GM12872 (cell line): ENCODE measurements around the gene GCDH.

ENCODE experiments used
- CTCF ChIP-seq: IDR thresholded peaks from 3 replicates; pipeline ENCODE4 v1.5.1; 2011; ENCODE audit warnings: low read depth, mild to moderate bottlenecking, low read length, moderate library complexity; ENCODE audit not compliant: insufficient read depth

The GCDH gene

GRCh38 chr19:12875086-12875485 lies 15.9 kb upstream of the GCDH start:
- no peak for TF ChIP-seq CTCF

- TF ChIP-seq CTCF, result no peak
Observed at GRCh38 chr19:12880551-12881171, 10.3 kb upstream of the GCDH start.

- TF ChIP-seq CTCF, result no peak
Observed at GRCh38 chr19:12881172-12881808, 9.7 kb upstream of the GCDH start, which contains the start of gene DNASE2. TSS of gene DNASE2 (minus strand) at chr19:12881449. CDS start at chr19:12881375, 74 bp downstream.

GRCh38 chr19:12882589-12882988 lies 8.4 kb upstream of the GCDH start:
- TF ChIP-seq CTCF, result no peak

- TF ChIP-seq CTCF, result no peak
Observed at GRCh38 chr19:12884202-12884601, 6.8 kb upstream of the GCDH start.

GRCh38 chr19:12884627-12884925 lies 6.4 kb upstream of the GCDH start:
- no peak for TF ChIP-seq CTCF

- TF ChIP-seq CTCF, result peak; percentile 69
Observed at GRCh38 chr19:12884926-12885748, 5.8 kb upstream of the GCDH start.
